Measurements from ENCODE around the gene UNC119.

Gene UNC119

DNA sequence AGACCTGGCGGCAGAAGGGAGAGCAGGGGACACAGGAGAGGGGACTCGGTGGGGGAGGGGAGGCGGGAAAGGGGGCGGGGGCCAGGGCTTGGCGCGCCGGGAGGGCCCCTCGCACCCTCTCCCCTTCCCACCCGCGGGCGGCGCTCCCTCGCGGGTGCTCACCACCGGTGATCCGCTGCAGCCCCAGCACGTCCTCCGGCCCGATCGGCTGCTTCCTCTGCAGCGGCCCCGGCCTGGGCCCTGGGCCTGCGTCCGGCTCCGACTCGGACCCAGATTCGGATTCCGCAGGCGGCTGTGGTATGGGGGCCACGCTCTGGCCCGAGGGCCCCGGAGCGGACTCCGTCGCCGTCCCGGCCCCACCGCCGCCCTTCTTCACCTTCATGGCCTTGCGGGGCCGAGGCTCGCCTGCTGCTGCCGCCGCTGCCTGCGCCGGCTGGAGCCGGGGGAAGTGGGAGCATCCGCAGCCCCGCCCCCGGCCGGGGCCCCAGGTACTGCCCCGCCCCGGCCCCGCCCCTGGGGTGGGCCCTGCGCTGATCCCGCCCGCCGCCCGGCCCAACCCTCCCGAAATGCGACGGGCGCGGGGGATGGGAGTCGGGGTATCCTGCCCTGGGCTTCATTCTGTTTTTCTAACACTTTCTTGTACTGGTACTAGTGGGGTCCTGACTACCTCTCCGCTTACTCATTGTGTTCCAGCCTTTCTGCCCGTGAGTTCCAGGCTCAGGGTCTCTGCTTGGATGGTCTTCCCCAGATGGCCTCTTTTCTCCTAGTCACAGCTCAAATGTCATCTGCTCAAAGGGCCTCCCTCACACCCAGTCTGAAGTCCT, at the start of gene UNC119:
TSS of gene UNC119 (minus strand) at position 449 of the 824 bp plus-strand sequence. CDS start at position 382, 67 bp downstream.
- no peaks in the 10 kb centered on the region for H3K27me3 ChIP-seq (ENCODE audit: control insufficient read depth, insufficient read depth, low read length)
- peak within 1 kb of the TSS; percentile 60 for H3K4me3 ChIP-seq (ENCODE audit: low read length)
- DNase-seq (ENCODE audit: low read depth, low spot score) = no peak
- peaks cover 1% of the 10 kb centered on the region; the same call in 1 of the 2 replicates for H3K4me1 ChIP-seq (ENCODE audit: control insufficient read depth, insufficient read depth, low read length)
- H3K9me3 ChIP-seq (ENCODE audit: control insufficient read depth, insufficient read depth, low read length) = no peaks in the 10 kb centered on the region
- WGBS (ENCODE audit: insufficient coverage, insufficient read length) = no CpG with 5 or more reads among the region's 67 CpGs
- peaks cover 14% of the 10 kb centered on the region; the same call in 1 of the 2 replicates for H3K36me3 ChIP-seq (ENCODE audit: control insufficient read depth, insufficient read depth, low read length)
- no peak within 1 kb of the TSS for H3K27ac ChIP-seq (ENCODE audit: low read length)

DNA sequence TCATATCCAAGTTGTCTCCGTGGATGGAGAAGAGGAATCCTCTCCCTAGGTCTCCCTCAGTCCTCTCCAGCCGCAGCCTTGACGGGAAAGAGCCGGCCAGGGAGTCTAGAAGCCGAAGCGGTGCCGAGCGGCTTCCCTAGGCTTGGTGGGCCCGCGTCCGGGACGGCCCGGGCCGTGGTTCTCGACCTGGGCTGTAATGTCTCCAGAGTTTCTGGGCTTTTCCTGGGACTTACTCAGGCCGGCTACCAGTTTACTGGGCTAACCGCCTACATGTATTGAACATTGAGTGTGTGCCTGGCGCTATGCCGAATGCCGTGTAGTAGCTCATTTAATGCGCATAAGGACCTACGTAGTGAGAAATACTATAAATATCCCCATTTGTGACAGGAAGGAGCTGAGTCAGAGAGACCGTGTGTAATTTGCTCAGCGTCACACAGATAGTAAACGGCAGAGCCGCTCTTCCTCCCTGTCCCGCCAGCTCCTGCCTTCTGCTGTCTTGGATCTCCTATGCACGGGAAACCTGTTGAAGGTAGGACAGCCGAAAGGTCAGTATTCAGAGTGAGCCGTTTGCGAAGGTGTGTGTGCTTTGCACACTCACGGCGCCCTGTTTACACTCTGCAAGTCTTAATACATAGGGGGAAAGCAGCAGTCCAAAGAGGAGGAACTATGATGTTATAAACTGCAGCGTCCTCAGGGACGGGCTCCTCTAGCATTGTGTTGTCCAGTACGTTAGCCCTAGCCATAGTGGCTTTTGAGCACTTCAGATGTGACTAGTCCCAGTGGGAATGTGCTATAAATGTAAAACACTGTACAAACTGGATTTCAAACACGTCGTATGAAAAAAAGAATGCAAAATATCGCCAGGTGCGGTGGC, 47.1 kb upstream of the UNC119 start:
- Histone ChIP-seq H3K4me1 (ENCODE audit: control insufficient read depth, insufficient read depth, low read length) (peaks cover 2% of the 10 kb centered on the region; the same call in 1 of the 2 replicates), H3K27me3 (ENCODE audit: control insufficient read depth, insufficient read depth, low read length) (no peaks in the 10 kb centered on the region), H3K9me3 (ENCODE audit: control insufficient read depth, insufficient read depth, low read length) (no peaks in the 10 kb centered on the region), H3K36me3 (ENCODE audit: control insufficient read depth, insufficient read depth, low read length) (no peaks in the 10 kb centered on the region), H3K27ac (ENCODE audit: low read length) (no peak overlapping the region), H3K4me3 (ENCODE audit: low read length) (peak overlapping the region; percentile 35; the same call in 1 of the 2 replicates)
- no peak for DNase-seq (ENCODE audit: low read depth, low spot score)
- no CpG with 5 or more reads among the region's 40 CpGs for WGBS (ENCODE audit: insufficient coverage, insufficient read length)

DNA sequence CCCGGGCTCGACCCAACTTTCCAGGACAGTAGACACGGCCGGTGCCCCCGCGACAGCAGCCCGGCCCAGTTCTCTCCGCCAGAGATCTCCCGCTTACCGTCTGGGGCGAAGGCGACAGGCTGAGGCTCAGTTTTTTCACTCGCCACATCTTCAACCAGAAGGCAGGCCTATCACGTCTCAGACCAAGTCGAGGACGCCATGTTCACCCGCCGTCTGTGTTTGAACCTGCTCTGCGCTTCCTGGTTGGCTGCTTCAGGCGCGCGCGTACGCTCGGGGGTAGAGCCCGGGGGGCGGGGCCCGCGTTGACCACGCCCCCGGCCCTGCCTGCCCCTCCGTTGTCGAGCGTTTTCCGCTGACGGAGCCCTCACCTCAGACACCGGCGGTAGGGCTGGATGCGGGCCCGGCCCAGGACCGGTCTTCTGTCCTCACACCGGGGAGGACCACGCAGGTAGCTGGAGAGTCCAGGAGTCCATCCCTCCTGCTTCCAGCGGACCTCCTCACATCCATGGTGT, 46.4 kb upstream of the UNC119 start, which contains the start of gene SPAG5:
TSS of gene SPAG5 (minus strand) at position 227 of the 512 bp plus-strand sequence. CDS start at position 148, 79 bp downstream.
- no peaks in the 10 kb centered on the region for H3K27me3 ChIP-seq (ENCODE audit: control insufficient read depth, insufficient read depth, low read length)
- H3K4me3 ChIP-seq (ENCODE audit: low read length) = peak within 1 kb of the TSS; percentile 82
- no peaks in the 10 kb centered on the region for H3K36me3 ChIP-seq (ENCODE audit: control insufficient read depth, insufficient read depth, low read length)
- no peak within 1 kb of the TSS for H3K27ac ChIP-seq (ENCODE audit: low read length)
- peaks cover 2% of the 10 kb centered on the region; the same call in 1 of the 2 replicates for H3K4me1 ChIP-seq (ENCODE audit: control insufficient read depth, insufficient read depth, low read length)
- H3K9me3 ChIP-seq (ENCODE audit: control insufficient read depth, insufficient read depth, low read length) = no peaks in the 10 kb centered on the region
- peak; percentile 85 for DNase-seq (ENCODE audit: low read depth, low spot score)
- no CpG with 5 or more reads among the region's 44 CpGs for WGBS (ENCODE audit: insufficient coverage, insufficient read length)

DNA sequence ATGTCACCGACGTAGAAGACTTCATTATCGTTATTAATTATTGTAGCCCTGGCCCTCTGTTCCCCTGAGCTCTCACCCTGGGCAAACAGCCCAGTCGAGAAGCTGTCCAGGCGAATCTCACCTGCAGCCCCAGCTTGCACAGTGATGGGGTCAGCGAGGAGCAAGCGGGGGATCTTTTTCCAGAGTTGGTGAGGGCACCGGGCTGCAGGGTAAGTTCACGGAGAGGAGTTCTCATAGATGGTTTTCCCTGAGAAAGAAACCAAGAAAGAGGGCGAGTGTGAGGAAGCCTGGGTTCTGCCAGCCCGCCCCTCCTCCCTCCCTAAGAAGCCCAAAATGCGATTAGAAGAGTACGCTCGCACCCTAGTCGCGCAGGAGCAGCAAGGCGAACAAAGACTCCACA, 46.0 kb upstream of the UNC119 start:
- peaks cover 2% of the 10 kb centered on the region; the same call in 1 of the 2 replicates for H3K4me1 ChIP-seq (ENCODE audit: control insufficient read depth, insufficient read depth, low read length)
- no peaks in the 10 kb centered on the region for H3K9me3 ChIP-seq (ENCODE audit: control insufficient read depth, insufficient read depth, low read length)
- H3K27ac ChIP-seq (ENCODE audit: low read length) = no peak overlapping the region
- no peaks in the 10 kb centered on the region for H3K27me3 ChIP-seq (ENCODE audit: control insufficient read depth, insufficient read depth, low read length)
- no CpG with 5 or more reads among the region's 17 CpGs for WGBS (ENCODE audit: insufficient coverage, insufficient read length)
- H3K36me3 ChIP-seq (ENCODE audit: control insufficient read depth, insufficient read depth, low read length) = no peaks in the 10 kb centered on the region
- no peak for DNase-seq (ENCODE audit: low read depth, low spot score)
- peak overlapping the region; percentile 82 for H3K4me3 ChIP-seq (ENCODE audit: low read length)

DNA sequence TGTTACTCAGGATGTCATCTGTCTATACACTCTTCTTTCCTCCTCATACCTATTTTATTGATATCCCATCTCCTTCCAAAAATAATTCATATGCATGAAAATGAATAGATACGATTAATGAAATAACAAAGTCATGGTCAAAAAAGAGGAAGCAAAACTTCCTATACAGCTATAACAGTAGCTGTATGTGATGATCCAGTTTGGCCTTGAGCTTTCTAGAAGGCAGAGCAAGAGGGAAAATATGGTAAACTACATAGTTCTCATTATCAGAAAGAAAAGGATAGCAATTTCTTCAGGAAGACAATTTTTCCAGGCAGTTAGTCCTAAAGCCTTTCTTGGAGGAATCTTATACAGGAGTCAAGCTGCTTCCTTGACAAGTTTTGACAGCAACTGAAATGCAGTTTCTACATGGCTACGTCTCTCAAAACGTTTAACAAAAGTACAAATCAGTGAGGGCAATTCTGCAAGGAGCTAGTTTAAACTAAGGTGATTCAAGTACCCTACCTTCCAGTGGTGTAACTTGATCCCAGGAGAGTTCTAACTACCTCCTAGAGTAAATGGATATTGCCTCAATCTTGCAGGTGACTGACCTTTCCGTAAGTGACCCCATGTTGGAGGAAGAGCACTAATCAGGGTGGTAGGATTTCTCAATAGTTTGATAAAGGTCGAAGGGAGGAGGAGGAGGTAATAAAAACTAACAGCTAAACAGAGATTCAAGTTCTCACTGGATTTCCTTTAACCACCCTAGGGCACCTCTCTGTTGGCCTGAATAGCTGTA, 45.4 kb upstream of the UNC119 start:
- Histone ChIP-seq H3K9me3 (ENCODE audit: control insufficient read depth, insufficient read depth, low read length) (no peaks in the 10 kb centered on the region), H3K4me3 (ENCODE audit: low read length) (peak overlapping the region; percentile 82; the same call in 1 of the 2 replicates), H3K27ac (ENCODE audit: low read length) (no peak overlapping the region), H3K4me1 (ENCODE audit: control insufficient read depth, insufficient read depth, low read length) (peaks cover 2% of the 10 kb centered on the region; the same call in 1 of the 2 replicates), H3K36me3 (ENCODE audit: control insufficient read depth, insufficient read depth, low read length) (peaks cover under 1% of the 10 kb centered on the region; the same call in 1 of the 2 replicates), H3K27me3 (ENCODE audit: control insufficient read depth, insufficient read depth, low read length) (no peaks in the 10 kb centered on the region)
- WGBS (ENCODE audit: insufficient coverage, insufficient read length) = 100% methylated on average over 1 of the region's 5 CpGs
- DNase-seq (ENCODE audit: low read depth, low spot score) = no peak

DNA sequence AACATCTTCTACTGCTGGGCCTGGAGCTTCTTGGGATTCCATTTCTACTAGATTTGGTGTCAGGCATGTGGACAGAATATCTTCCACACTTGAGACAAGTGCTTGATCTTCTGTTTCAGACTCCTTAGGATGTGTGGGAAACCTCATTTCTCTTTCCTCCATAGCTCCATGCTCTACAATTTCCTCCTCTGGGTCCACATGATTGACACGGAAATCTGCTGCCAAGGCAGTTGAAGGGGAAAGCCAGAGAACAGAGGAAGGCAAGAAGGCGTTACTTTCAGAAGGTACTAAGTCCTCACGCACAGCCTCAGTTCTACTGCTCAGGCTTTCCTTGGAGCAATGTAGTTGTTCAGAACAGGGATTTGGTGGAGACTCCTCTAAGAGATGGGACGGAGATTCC, 39.8 kb upstream of the UNC119 start:
- Histone ChIP-seq H3K27me3 (ENCODE audit: control insufficient read depth, insufficient read depth, low read length) (no peaks in the 10 kb centered on the region), H3K9me3 (ENCODE audit: control insufficient read depth, insufficient read depth, low read length) (no peaks in the 10 kb centered on the region), H3K4me1 (ENCODE audit: control insufficient read depth, insufficient read depth, low read length) (no peaks in the 10 kb centered on the region), H3K27ac (ENCODE audit: low read length) (no peak overlapping the region), H3K36me3 (ENCODE audit: control insufficient read depth, insufficient read depth, low read length) (peaks cover 20% of the 10 kb centered on the region; the same call in 1 of the 2 replicates), H3K4me3 (ENCODE audit: low read length) (no peak overlapping the region)
- WGBS (ENCODE audit: insufficient coverage, insufficient read length) = no CpG with 5 or more reads among the region's 4 CpGs
- DNase-seq (ENCODE audit: low read depth, low spot score) = no peak

DNA sequence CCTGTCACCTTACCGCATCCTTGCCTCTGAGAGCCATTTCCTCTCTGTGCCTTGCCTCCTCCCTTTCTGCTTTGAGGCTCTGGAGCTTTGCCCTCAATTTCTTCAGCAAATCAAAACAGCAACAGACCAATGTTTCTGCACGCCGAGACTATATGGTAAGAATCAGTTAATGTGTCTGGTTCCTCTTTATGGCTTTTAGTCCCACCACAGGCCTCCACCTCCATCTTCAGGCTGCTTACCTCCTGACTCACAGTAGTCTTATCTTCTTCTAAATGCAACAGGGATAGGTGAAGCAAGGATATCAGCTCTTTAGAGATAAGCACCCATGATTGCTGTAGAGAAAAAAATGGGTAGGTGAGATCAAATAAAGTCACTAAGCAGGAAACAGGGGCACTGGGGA, 33.4 kb upstream of the UNC119 start:
- no peaks in the 10 kb centered on the region for H3K9me3 ChIP-seq (ENCODE audit: control insufficient read depth, insufficient read depth, low read length)
- H3K36me3 ChIP-seq (ENCODE audit: control insufficient read depth, insufficient read depth, low read length) = peaks cover 46% of the 10 kb centered on the region
- WGBS (ENCODE audit: insufficient coverage, insufficient read length) = no CpG with 5 or more reads among the region's 3 CpGs
- DNase-seq (ENCODE audit: low read depth, low spot score) = no peak
- H3K27me3 ChIP-seq (ENCODE audit: control insufficient read depth, insufficient read depth, low read length) = no peaks in the 10 kb centered on the region
- no peak overlapping the region for H3K27ac ChIP-seq (ENCODE audit: low read length)
- H3K4me3 ChIP-seq (ENCODE audit: low read length) = no peak overlapping the region
- no peaks in the 10 kb centered on the region for H3K4me1 ChIP-seq (ENCODE audit: control insufficient read depth, insufficient read depth, low read length)

DNA sequence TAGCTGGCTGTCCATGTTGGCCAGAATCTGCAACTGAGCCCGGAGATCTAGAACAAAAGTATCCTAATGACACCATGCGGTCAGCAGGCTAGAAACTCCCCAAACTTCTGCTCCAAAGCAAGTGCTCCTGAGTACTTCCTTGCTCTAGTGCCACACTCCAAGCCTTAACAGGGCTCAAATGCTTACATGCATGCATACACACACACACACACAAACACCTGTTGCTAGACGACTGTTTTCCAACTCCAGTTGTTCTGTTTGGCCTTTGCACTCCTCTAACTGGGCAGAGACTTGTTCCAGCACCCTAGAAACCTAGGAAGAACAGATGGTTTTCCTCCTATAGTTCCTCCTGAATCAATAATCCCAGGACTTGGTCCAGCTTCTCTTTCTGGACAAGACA, 32.0 kb upstream of the UNC119 start:
- WGBS (ENCODE audit: insufficient coverage, insufficient read length) = no CpG with 5 or more reads among the region's 3 CpGs
- Histone ChIP-seq H3K4me3 (ENCODE audit: low read length) (no peak overlapping the region), H3K27ac (ENCODE audit: low read length) (no peak overlapping the region), H3K27me3 (ENCODE audit: control insufficient read depth, insufficient read depth, low read length) (no peaks in the 10 kb centered on the region), H3K36me3 (ENCODE audit: control insufficient read depth, insufficient read depth, low read length) (peaks cover 50% of the 10 kb centered on the region), H3K9me3 (ENCODE audit: control insufficient read depth, insufficient read depth, low read length) (no peaks in the 10 kb centered on the region), H3K4me1 (ENCODE audit: control insufficient read depth, insufficient read depth, low read length) (no peaks in the 10 kb centered on the region)
- no peak for DNase-seq (ENCODE audit: low read depth, low spot score)

DNA sequence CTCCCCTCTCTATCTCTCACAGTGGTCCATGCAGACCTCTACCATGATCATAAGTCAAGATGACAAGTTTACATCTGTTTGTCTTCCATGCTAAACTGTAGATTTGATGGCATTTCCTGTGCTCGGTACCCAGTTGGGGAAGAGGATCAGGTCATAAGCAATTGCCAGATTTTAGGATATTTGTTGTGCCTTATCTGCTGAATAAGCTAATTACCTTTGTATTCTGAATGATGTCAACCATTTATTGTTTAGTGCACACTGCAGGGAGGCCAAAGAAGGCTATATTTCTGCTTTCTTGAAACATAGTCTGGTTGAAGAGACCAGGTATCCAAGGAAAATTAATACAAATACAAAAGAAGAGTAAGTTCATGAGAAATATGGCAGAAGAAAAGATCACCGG, 30.1 kb upstream of the UNC119 start:
- no peak for DNase-seq (ENCODE audit: low read depth, low spot score)
- Histone ChIP-seq H3K27me3 (ENCODE audit: control insufficient read depth, insufficient read depth, low read length) (no peaks in the 10 kb centered on the region), H3K27ac (ENCODE audit: low read length) (no peak overlapping the region), H3K4me3 (ENCODE audit: low read length) (no peak overlapping the region), H3K36me3 (ENCODE audit: control insufficient read depth, insufficient read depth, low read length) (peaks cover 61% of the 10 kb centered on the region), H3K4me1 (ENCODE audit: control insufficient read depth, insufficient read depth, low read length) (no peaks in the 10 kb centered on the region), H3K9me3 (ENCODE audit: control insufficient read depth, insufficient read depth, low read length) (no peaks in the 10 kb centered on the region)
- no CpG with 5 or more reads among the region's 2 CpGs for WGBS (ENCODE audit: insufficient coverage, insufficient read length)

Measured in iPS DF 6.9 (cell line).